GM23338 (cell line): Measurements from ENCODE around the gene TNFRSF21. TPM values are rescaled to one million over a fixed set of nuclear protein-coding genes. Genes with fewer than 3 reads are reported as not detected.

Experiments used
- ATAC-seq: fragments of 200-7000 bp; cut with Tn5 transposase; 3 replicates; pipeline ENCODE4 v1.9.1; 2020
- DNase-seq: peaks from one replicate; pipeline ENCODE4 v3.0.0-alpha.2; 2015; ENCODE audit warnings: low spot score
- H2AFZ ChIP-seq: fragments of 200-600 bp; sonication (generic); 2 replicates; pipeline ENCODE4 v1.8.0; 2016; ENCODE audit warnings: antibody characterized with exemption, mild to moderate bottlenecking, moderate library complexity
- H3F3A ChIP-seq: fragments of 200-600 bp; sonication (generic); replicated peaks from 2 replicates; pipeline ENCODE4 v1.8.0; 2017; ENCODE audit warnings: antibody characterized with exemption, mixed run types, low read depth
- H3K27ac ChIP-seq: fragments of 200-600 bp; sonication (generic); 2 replicates; pipeline ENCODE4 v1.6.1; 2016; ENCODE audit warnings: low read depth
- H3K27me3 ChIP-seq: fragments of 200-600 bp; sonication (generic); 2 replicates; pipeline ENCODE4 v1.8.0; 2016; ENCODE audit warnings: mild to moderate bottlenecking, mixed run types, moderate library complexity; ENCODE audit not compliant: insufficient read depth
- H3K36me3 ChIP-seq: fragments of 200-600 bp; sonication (generic); 2 replicates; pipeline ENCODE4 v1.8.0; 2016; ENCODE audit warnings: mild to moderate bottlenecking; ENCODE audit not compliant: insufficient read depth
- H3K4me1 ChIP-seq: fragments of 200-600 bp; sonication (generic); 2 replicates; pipeline ENCODE4 v1.8.0; 2016; ENCODE audit warnings: mild to moderate bottlenecking, moderate library complexity; ENCODE audit not compliant: insufficient read depth
- H3K4me2 ChIP-seq: fragments of 200-600 bp; sonication (generic); 2 replicates; pipeline ENCODE4 v1.7.1; 2017; ENCODE audit warnings: mixed run types
- H3K4me3 ChIP-seq: fragments of 200-600 bp; sonication (generic); 2 replicates; pipeline ENCODE4 v1.6.1; 2016; ENCODE audit warnings: mixed run types
- H3K79me2 ChIP-seq: fragments of 200-600 bp; sonication (generic); replicated peaks from 2 replicates; pipeline ENCODE4 v1.8.0; 2017; ENCODE audit warnings: mild to moderate bottlenecking; ENCODE audit not compliant: insufficient read depth
- H3K9me2 ChIP-seq: fragments of 200-600 bp; sonication (generic); 2 replicates; pipeline ENCODE4 v1.8.0; 2017; ENCODE audit not compliant: insufficient read depth
- H4K20me1 ChIP-seq: fragments of 200-600 bp; sonication (generic); replicated peaks from 2 replicates; pipeline ENCODE4 v1.8.0; 2017; ENCODE audit warnings: mild to moderate bottlenecking; ENCODE audit not compliant: insufficient read depth
- H3K27ac Mint-ChIP-seq: 2 replicates; pipeline ENCODE4 v1.8.0; 2020; ENCODE audit warnings: inconsistent platforms, mild to moderate bottlenecking, moderate library complexity, mixed read lengths
- H3K27me3 Mint-ChIP-seq: 3 replicates; pipeline ENCODE4 v1.8.0; 2022; ENCODE audit warnings: low read depth, mild to moderate bottlenecking, moderate library complexity, mixed read lengths, inconsistent platforms; ENCODE audit not compliant: insufficient read depth, poor library complexity
- H3K36me3 Mint-ChIP-seq: 3 replicates; pipeline ENCODE4 v1.8.0; 2021; ENCODE audit warnings: low read depth, mild to moderate bottlenecking, inconsistent platforms, moderate library complexity, mixed read lengths
- H3K4me1 Mint-ChIP-seq: 3 replicates; pipeline ENCODE4 v1.8.0; 2020; ENCODE audit warnings: mild to moderate bottlenecking, inconsistent platforms, mixed read lengths
- H3K4me3 Mint-ChIP-seq: 3 replicates; pipeline ENCODE4 v1.8.0; 2021; ENCODE audit warnings: moderate library complexity, mild to moderate bottlenecking, inconsistent platforms, mixed read lengths
- H3K9me3 Mint-ChIP-seq: 3 replicates; pipeline ENCODE4 v1.8.0; 2020; ENCODE audit warnings: moderate library complexity, mild to moderate bottlenecking, inconsistent platforms, mixed read lengths
- CREB1 ChIP-seq: fragments of 250-450 bp; sonication (Bioruptor Pico); IDR thresholded peaks from 2 replicates; pipeline ENCODE4 v1.5.0; 2020; ENCODE audit warnings: low read depth, mild to moderate bottlenecking, moderate library complexity
- EZH2 ChIP-seq: fragments of 200-600 bp; sonication (generic); IDR thresholded peaks from one replicate; pipeline ENCODE4 v1.8.0; 2017; ENCODE audit warnings: antibody characterized with exemption, mild to moderate bottlenecking, low read depth; ENCODE audit not compliant: unreplicated experiment
- EZH2phosphoT487 ChIP-seq: fragments of 200-600 bp; sonication (generic); IDR thresholded peaks from one replicate; pipeline ENCODE4 v1.8.1; 2018; ENCODE audit warnings: antibody characterized with exemption; ENCODE audit not compliant: unreplicated experiment
- JUNB ChIP-seq: IDR thresholded peaks from one replicate; pipeline ENCODE4 v1.6.1; 2016; ENCODE audit warnings: antibody characterized with exemption; ENCODE audit not compliant: unreplicated experiment
- NANOG ChIP-seq: IDR thresholded peaks from 2 replicates; pipeline ENCODE4 v1.6.1; 2016; ENCODE audit warnings: antibody characterized with exemption, borderline replicate concordance
- ZNF114 ChIP-seq: fragments of 250-450 bp; sonication (Bioruptor Pico); IDR thresholded peaks from 2 replicates; pipeline ENCODE4 v1.5.0; 2020; ENCODE audit warnings: mild to moderate bottlenecking, moderate library complexity
- ZNF331 ChIP-seq: fragments of 250-450 bp; sonication (Bioruptor Pico); IDR thresholded peaks from 2 replicates; pipeline ENCODE4 v1.5.0; 2020; ENCODE audit warnings: low read depth, mild to moderate bottlenecking, moderate library complexity
- polyA plus RNA-seq: library from polyadenylated mRNA; unstranded; fragments of >200 nt; fragmentation: Nextera tagmentation; extraction: Ambion mirVana; gene quantifications from 2 replicates; pipeline ENCODE4 v1.2.1, GENCODE V29; 2016
- total RNA-seq: library from RNA; depleted of rRNA; stranded (reverse); fragments of >200 nt; shearing (Covaris generic); gene quantifications from 2 replicates; pipeline ENCODE4 v1.2.3, GENCODE V29; 2014
- TF ChIP-seq, protein P1 (sequence below), 2 experiments: fragments of 200-600 bp in 1 of 2; sonication (generic) in 1 of 2; conservative IDR thresholded peaks; 2 replicates each; pipeline versions ENCODE4 v1.5.1 to v1.6.1; 2016 to 2017; ENCODE audit warnings: antibody characterized with exemption in 2 of 2, low read depth in 2 of 2, mild to moderate bottlenecking in 2 of 2, moderate library complexity in 1 of 2
- TF ChIP-seq, protein P2 (sequence below): IDR thresholded peaks from one replicate; pipeline ENCODE4 v1.6.1; 2018; ENCODE audit warnings: antibody characterized with exemption; ENCODE audit not compliant: unreplicated experiment
- TF ChIP-seq, protein P3 (sequence below): IDR thresholded peaks from 2 replicates; pipeline ENCODE4 v1.6.1; 2016; ENCODE audit warnings: antibody characterized with exemption
- TF ChIP-seq, protein P4 (sequence below): fragments of 250-450 bp; sonication (Bioruptor Pico); IDR thresholded peaks from 2 replicates; pipeline ENCODE4 v1.5.0; 2020; ENCODE audit warnings: mild to moderate bottlenecking, moderate library complexity

Gene TNFRSF21
- total and polyA plus RNA-seq, 2 experiments from 2014 or later: 22.1 to 48.1 TPM

DNA sequence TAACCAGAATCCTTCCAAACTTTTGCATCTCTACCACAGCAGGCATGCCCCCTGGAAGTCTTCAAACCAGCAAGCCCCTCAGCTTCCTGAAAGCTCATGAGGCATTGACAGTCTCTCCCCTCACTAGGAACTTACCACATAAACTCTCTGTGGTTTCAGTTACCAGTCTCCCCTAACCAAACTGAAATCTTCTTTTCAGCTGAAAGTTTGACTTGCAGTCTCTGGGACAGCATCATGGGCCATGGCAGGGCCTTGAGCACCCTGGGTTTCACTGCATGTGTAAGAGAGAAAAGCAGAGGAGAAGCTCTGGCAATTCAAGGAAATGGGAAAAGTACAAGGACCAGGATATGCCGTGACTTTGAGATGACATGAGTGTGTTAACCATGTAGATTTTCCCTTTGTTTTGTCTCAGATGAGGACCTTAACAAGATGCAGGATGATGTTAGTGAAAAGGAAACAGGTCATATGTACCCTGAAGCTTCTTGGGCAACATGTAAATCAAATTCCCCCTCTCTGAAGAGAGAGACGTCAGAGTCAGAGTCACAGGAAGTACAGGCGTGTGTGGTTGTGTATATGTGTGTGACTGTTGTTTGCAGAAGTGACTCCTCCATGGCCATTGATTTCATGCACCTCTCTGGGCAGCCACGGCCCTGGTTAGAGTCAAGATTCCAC, 106.3 kb downstream of the TNFRSF21 start (continued):
- TF ChIP-seq, protein P1, sequence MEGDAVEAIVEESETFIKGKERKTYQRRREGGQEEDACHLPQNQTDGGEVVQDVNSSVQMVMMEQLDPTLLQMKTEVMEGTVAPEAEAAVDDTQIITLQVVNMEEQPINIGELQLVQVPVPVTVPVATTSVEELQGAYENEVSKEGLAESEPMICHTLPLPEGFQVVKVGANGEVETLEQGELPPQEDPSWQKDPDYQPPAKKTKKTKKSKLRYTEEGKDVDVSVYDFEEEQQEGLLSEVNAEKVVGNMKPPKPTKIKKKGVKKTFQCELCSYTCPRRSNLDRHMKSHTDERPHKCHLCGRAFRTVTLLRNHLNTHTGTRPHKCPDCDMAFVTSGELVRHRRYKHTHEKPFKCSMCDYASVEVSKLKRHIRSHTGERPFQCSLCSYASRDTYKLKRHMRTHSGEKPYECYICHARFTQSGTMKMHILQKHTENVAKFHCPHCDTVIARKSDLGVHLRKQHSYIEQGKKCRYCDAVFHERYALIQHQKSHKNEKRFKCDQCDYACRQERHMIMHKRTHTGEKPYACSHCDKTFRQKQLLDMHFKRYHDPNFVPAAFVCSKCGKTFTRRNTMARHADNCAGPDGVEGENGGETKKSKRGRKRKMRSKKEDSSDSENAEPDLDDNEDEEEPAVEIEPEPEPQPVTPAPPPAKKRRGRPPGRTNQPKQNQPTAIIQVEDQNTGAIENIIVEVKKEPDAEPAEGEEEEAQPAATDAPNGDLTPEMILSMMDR (conservative IDR thresholded peaks at IDR 0.05; ENCODE audit: low read depth in 2 of 2): no peak
- TF ChIP-seq EZH2 (no peak), CREB1 (CRISPR knock-in tag) (no peak), ZNF331 (CRISPR knock-in tag) (no peak), ZNF114 (no peak)

DNA sequence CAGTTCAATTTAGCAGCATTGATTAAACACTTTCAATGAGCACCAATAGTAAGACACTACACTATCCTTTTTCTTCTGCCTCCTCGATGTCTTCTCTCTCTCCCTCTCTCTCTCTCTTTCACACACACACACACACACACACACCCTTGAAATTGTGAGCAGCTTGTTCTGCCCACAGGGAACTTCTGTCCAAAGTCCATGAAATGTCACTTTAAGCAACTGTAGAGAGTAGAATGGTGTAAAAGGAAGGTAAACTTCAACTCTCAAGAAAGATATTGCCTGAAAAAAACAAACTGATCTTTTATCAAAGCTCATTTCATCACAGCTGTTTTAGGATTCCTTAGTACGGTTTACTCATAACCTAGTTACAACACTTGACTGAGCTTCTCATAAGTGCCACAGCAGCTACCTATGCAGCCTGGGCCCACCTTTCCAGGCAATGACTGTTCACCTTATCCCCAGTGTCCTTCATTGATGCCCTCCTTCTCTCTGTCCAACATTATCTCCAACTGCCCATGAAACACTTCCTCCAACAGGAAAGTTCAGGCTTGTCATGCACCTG, 107.0 kb downstream of the TNFRSF21 start:
- H3K27me3 Mint-ChIP-seq: no peaks in the 10 kb centered on the region
- Histone ChIP-seq H3K79me2 (no peaks in the 10 kb centered on the region), H3K4me1 (no peaks in the 10 kb centered on the region), H3K4me3 (no peak overlapping the region), H4K20me1 (no peaks in the 10 kb centered on the region), H3K9me2 (peaks cover 9% of the 10 kb centered on the region; the same call in 1 of the 2 replicates), H3K4me2 (no peak overlapping the region), H3K27ac (no peak overlapping the region), H2AFZ (peak overlapping the region; percentile 48; the same call in 1 of the 2 replicates), H3K27me3 (no peaks in the 10 kb centered on the region), H3F3A (no peaks in the 10 kb centered on the region), H3K36me3 (no peaks in the 10 kb centered on the region)
- H3K4me1 Mint-ChIP-seq: no peaks in the 10 kb centered on the region
- DNase-seq: no peak
- ATAC-seq: no peak
- H3K36me3 Mint-ChIP-seq: no peaks in the 10 kb centered on the region
- no peak overlapping the region for H3K4me3 Mint-ChIP-seq
- no peaks in the 10 kb centered on the region for H3K9me3 Mint-ChIP-seq
- no peak overlapping the region for H3K27ac Mint-ChIP-seq
- TF ChIP-seq ZNF331 (CRISPR knock-in tag) (no peak), EZH2 (no peak), EZH2phosphoT487 (no peak), ZNF114 (no peak), NANOG (no peak), JUNB (no peak)
- TF ChIP-seq, protein P2, sequence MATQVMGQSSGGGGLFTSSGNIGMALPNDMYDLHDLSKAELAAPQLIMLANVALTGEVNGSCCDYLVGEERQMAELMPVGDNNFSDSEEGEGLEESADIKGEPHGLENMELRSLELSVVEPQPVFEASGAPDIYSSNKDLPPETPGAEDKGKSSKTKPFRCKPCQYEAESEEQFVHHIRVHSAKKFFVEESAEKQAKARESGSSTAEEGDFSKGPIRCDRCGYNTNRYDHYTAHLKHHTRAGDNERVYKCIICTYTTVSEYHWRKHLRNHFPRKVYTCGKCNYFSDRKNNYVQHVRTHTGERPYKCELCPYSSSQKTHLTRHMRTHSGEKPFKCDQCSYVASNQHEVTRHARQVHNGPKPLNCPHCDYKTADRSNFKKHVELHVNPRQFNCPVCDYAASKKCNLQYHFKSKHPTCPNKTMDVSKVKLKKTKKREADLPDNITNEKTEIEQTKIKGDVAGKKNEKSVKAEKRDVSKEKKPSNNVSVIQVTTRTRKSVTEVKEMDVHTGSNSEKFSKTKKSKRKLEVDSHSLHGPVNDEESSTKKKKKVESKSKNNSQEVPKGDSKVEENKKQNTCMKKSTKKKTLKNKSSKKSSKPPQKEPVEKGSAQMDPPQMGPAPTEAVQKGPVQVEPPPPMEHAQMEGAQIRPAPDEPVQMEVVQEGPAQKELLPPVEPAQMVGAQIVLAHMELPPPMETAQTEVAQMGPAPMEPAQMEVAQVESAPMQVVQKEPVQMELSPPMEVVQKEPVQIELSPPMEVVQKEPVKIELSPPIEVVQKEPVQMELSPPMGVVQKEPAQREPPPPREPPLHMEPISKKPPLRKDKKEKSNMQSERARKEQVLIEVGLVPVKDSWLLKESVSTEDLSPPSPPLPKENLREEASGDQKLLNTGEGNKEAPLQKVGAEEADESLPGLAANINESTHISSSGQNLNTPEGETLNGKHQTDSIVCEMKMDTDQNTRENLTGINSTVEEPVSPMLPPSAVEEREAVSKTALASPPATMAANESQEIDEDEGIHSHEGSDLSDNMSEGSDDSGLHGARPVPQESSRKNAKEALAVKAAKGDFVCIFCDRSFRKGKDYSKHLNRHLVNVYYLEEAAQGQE: no peak
- TF ChIP-seq, protein P3, sequence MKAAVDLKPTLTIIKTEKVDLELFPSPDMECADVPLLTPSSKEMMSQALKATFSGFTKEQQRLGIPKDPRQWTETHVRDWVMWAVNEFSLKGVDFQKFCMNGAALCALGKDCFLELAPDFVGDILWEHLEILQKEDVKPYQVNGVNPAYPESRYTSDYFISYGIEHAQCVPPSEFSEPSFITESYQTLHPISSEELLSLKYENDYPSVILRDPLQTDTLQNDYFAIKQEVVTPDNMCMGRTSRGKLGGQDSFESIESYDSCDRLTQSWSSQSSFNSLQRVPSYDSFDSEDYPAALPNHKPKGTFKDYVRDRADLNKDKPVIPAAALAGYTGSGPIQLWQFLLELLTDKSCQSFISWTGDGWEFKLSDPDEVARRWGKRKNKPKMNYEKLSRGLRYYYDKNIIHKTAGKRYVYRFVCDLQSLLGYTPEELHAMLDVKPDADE: no peak
- TF ChIP-seq, protein P4, sequence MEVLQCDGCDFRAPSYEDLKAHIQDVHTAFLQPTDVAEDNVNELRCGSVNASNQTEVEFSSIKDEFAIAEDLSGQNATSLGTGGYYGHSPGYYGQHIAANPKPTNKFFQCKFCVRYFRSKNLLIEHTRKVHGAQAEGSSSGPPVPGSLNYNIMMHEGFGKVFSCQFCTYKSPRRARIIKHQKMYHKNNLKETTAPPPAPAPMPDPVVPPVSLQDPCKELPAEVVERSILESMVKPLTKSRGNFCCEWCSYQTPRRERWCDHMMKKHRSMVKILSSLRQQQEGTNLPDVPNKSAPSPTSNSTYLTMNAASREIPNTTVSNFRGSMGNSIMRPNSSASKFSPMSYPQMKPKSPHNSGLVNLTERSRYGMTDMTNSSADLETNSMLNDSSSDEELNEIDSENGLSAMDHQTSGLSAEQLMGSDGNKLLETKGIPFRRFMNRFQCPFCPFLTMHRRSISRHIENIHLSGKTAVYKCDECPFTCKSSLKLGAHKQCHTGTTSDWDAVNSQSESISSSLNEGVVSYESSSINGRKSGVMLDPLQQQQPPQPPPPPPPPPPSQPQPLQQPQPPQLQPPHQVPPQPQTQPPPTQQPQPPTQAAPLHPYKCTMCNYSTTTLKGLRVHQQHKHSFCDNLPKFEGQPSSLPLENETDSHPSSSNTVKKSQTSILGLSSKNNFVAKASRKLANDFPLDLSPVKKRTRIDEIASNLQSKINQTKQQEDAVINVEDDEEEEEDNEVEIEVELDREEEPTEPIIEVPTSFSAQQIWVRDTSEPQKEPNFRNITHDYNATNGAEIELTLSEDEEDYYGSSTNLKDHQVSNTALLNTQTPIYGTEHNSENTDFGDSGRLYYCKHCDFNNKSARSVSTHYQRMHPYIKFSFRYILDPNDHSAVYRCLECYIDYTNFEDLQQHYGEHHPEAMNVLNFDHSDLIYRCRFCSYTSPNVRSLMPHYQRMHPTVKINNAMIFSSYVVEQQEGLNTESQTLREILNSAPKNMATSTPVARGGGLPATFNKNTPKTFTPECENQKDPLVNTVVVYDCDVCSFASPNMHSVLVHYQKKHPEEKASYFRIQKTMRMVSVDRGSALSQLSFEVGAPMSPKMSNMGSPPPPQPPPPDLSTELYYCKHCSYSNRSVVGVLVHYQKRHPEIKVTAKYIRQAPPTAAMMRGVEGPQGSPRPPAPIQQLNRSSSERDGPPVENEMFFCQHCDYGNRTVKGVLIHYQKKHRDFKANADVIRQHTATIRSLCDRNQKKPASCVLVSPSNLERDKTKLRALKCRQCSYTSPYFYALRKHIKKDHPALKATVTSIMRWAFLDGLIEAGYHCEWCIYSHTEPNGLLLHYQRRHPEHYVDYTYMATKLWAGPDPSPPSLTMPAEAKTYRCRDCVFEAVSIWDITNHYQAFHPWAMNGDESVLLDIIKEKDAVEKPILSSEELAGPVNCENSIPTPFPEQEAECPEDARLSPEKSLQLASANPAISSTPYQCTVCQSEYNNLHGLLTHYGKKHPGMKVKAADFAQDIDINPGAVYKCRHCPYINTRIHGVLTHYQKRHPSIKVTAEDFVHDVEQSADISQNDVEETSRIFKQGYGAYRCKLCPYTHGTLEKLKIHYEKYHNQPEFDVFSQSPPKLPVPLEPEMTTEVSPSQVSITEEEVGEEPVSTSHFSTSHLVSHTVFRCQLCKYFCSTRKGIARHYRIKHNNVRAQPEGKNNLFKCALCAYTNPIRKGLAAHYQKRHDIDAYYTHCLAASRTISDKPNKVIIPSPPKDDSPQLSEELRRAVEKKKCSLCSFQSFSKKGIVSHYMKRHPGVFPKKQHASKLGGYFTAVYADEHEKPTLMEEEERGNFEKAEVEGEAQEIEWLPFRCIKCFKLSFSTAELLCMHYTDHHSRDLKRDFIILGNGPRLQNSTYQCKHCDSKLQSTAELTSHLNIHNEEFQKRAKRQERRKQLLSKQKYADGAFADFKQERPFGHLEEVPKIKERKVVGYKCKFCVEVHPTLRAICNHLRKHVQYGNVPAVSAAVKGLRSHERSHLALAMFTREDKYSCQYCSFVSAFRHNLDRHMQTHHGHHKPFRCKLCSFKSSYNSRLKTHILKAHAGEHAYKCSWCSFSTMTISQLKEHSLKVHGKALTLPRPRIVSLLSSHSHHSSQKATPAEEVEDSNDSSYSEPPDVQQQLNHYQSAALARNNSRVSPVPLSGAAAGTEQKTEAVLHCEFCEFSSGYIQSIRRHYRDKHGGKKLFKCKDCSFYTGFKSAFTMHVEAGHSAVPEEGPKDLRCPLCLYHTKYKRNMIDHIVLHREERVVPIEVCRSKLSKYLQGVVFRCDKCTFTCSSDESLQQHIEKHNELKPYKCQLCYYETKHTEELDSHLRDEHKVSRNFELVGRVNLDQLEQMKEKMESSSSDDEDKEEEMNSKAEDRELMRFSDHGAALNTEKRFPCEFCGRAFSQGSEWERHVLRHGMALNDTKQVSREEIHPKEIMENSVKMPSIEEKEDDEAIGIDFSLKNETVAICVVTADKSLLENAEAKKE (CRISPR knock-in tag): no peak
